Endodermal cell (in vitro differentiated cells): ENCODE measurements around the gene GABRB1. TPM values are rescaled to one million over a fixed set of nuclear protein-coding genes. Genes with fewer than 3 reads are reported as not detected.
A peak's percentile ranks its signal among the peaks of the same experiment; 100 is the strongest.

Source experiments
- DNase-seq: peaks from one replicate; pipeline ENCODE4 v3.0.0-alpha.2; 2017
- H3K27ac ChIP-seq: 2 replicates; pipeline ENCODE4 v1.5.1; 2013; ENCODE audit warnings: mild to moderate bottlenecking, low read depth, low read length, moderate library complexity
- H3K27me3 ChIP-seq: 2 replicates; pipeline ENCODE4 v1.6.1; 2013; ENCODE audit warnings: mild to moderate bottlenecking, low read length, moderate library complexity; ENCODE audit not compliant: insufficient read depth, control insufficient read depth, poor library complexity, severe bottlenecking
- H3K36me3 ChIP-seq: 2 replicates; pipeline ENCODE4 v1.7.0; 2013; ENCODE audit warnings: mild to moderate bottlenecking, low read length, moderate library complexity; ENCODE audit not compliant: control insufficient read depth, insufficient read depth
- H3K4me1 ChIP-seq: one replicate; pipeline ENCODE4 v1.7.0; 2013; ENCODE audit warnings: low read length; ENCODE audit not compliant: control insufficient read depth, insufficient read depth
- H3K4me3 ChIP-seq: 2 replicates; pipeline ENCODE4 v1.5.1; 2013; ENCODE audit warnings: mild to moderate bottlenecking, low read length, moderate library complexity
- H3K9ac ChIP-seq: 2 replicates; pipeline ENCODE4 v1.6.1; 2013; ENCODE audit warnings: mild to moderate bottlenecking, low read length, moderate library complexity; ENCODE audit not compliant: poor library complexity, severe bottlenecking; ENCODE audit errors: extremely low read depth
- H3K9me3 ChIP-seq: 2 replicates; pipeline ENCODE4 v1.6.1; 2013; ENCODE audit warnings: mild to moderate bottlenecking, low read length, moderate library complexity; ENCODE audit not compliant: control insufficient read depth
- H3K27ac Mint-ChIP-seq: 2 replicates; pipeline ENCODE4 v1.8.0; 2020; ENCODE audit warnings: mixed read lengths
- H3K27me3 Mint-ChIP-seq: 2 replicates; pipeline ENCODE4 v1.8.0; 2021; ENCODE audit warnings: mild to moderate bottlenecking, mixed read lengths; ENCODE audit not compliant: insufficient read depth
- H3K36me3 Mint-ChIP-seq: 2 replicates; pipeline ENCODE4 v1.8.0; 2020; ENCODE audit warnings: low read depth, mixed read lengths
- H3K4me1 Mint-ChIP-seq: 2 replicates; pipeline ENCODE4 v1.8.0; 2020; ENCODE audit warnings: mixed read lengths
- H3K4me3 Mint-ChIP-seq: 2 replicates; pipeline ENCODE4 v1.8.0; 2020; ENCODE audit warnings: mild to moderate bottlenecking, moderate library complexity, mixed read lengths
- H3K9me3 Mint-ChIP-seq: 2 replicates; pipeline ENCODE4 v1.8.0; 2020; ENCODE audit warnings: mild to moderate bottlenecking, mixed read lengths
- WGBS, 2 experiments: methylation state at CpG; one replicate each; pipeline versions ENCODE4 v1.1.5 to v1.1.7; 2013; ENCODE audit warnings: missing lambda C conversion rate in 2 of 2, mixed read lengths in 1 of 2; ENCODE audit not compliant: insufficient coverage in 1 of 2, insufficient read length in 1 of 2; 5-methylcytosine and 5-hydroxymethylcytosine counted together
- total RNA-seq, 2 donors: library from RNA; stranded (reverse); fragmentation: NEBNext Ultra II Directional in 1 of 2; extraction: Animal tissue kit (Norgen Biotek cat#: 25700) in 1 of 2; gene quantifications; 2 replicates in 1 of 2; 3 replicates in 1 of 2; pipeline ENCODE4 v1.2.1, GENCODE V29; 2021
- TF ChIP-seq, protein P1 (sequence below): fragments of 200-600 bp; sonication (generic); conservative IDR thresholded peaks from 2 replicates; pipeline ENCODE4 v1.5.0; 2021; ENCODE audit warnings: antibody characterized with exemption, mild to moderate bottlenecking

Gene GABRB1
- total RNA-seq, 2 donors from 2014 or later: not detected

DNA sequence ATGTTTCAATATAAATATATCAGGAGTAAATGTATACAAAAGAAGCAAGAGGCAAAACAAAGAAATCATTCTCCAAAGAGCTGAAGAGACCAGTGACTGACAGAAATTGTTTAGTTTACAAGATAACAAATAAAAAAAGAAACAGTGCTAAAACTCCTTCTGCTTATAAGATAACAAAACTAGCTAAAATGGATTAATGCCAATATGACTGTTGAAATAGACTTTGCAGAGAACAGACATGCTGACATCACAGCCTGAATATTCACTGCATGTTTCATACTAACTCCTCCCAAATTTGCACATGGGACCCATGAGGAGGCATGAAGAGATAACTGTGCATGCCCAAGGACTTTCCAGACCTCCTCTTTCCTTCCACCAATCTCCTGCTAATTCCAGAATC lies 31.8 kb upstream of the GABRB1 start:
- Histone ChIP-seq H3K4me1 (no peaks in the 10 kb centered on the region), H3K9ac (no peak overlapping the region), H3K36me3 (no peaks in the 10 kb centered on the region), H3K27me3 (peaks cover 34% of the 10 kb centered on the region), H3K9me3 (no peaks in the 10 kb centered on the region), H3K27ac (no peak overlapping the region), H3K4me3 (no peak overlapping the region)
- DNase-seq: no peak
- Mint-ChIP-seq H3K27ac (no peak overlapping the region), H3K4me1 (peaks cover 2% of the 10 kb centered on the region), H3K27me3 (peaks cover 29% of the 10 kb centered on the region), H3K9me3 (no peaks in the 10 kb centered on the region), H3K4me3 (no peak overlapping the region), H3K36me3 (no peaks in the 10 kb centered on the region)
- TF ChIP-seq, protein P1, sequence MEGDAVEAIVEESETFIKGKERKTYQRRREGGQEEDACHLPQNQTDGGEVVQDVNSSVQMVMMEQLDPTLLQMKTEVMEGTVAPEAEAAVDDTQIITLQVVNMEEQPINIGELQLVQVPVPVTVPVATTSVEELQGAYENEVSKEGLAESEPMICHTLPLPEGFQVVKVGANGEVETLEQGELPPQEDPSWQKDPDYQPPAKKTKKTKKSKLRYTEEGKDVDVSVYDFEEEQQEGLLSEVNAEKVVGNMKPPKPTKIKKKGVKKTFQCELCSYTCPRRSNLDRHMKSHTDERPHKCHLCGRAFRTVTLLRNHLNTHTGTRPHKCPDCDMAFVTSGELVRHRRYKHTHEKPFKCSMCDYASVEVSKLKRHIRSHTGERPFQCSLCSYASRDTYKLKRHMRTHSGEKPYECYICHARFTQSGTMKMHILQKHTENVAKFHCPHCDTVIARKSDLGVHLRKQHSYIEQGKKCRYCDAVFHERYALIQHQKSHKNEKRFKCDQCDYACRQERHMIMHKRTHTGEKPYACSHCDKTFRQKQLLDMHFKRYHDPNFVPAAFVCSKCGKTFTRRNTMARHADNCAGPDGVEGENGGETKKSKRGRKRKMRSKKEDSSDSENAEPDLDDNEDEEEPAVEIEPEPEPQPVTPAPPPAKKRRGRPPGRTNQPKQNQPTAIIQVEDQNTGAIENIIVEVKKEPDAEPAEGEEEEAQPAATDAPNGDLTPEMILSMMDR: no peak

DNA sequence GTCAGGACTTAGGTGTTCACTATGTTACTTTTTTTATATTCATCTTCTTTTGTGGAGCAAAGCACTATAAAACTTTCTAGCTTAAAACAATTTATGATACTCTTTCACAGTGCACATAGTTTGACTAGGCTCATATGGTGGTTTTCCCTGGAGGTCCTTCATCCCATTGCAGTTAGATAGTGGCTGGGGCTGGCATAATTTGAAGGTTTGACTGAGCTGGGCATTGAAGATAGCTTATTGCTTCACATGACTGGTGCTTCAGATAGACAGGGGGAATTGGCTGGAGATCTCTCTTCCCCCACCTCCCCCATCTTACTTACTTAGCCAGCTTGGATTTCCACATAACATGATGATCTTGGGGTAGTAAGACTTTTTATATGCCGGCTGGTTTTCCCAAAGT lies 31.0 kb upstream of the GABRB1 start:
- TF ChIP-seq, protein P1: no peak
- Histone ChIP-seq H3K4me3 (no peak overlapping the region), H3K36me3 (no peaks in the 10 kb centered on the region), H3K9me3 (no peaks in the 10 kb centered on the region), H3K27ac (no peak overlapping the region), H3K4me1 (no peaks in the 10 kb centered on the region), H3K9ac (no peak overlapping the region), H3K27me3 (peaks cover 25% of the 10 kb centered on the region)
- H3K27ac Mint-ChIP-seq: no peak overlapping the region
- no peaks in the 10 kb centered on the region for H3K9me3 Mint-ChIP-seq
- no peak overlapping the region for H3K4me3 Mint-ChIP-seq
- H3K27me3 Mint-ChIP-seq: peaks cover 21% of the 10 kb centered on the region
- 80 to 100% methylated on average over 1 of the region's 1 CpG for WGBS, 2 experiments
- H3K36me3 Mint-ChIP-seq: no peaks in the 10 kb centered on the region
- no peak for DNase-seq
- peaks cover 2% of the 10 kb centered on the region for H3K4me1 Mint-ChIP-seq

DNA sequence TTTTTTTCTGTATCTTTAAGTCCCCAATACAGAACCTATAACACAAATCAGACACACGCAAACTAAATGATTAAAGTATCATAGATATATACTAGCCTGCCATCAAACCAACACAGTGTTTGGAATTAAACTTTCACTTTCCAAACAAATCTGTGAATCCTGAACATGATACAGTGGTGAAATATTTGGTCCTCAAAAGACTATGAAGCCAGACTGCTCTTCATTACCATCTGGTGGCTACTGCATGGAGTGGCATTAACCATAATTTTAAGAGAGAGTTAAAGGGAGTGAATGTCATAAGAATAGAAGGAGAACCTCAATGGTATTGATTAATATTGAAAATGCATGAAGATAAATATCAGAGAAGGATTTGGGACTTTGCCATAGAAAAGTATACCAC lies 28.8 kb upstream of the GABRB1 start:
- TF ChIP-seq, protein P1: peak; percentile 63
- Mint-ChIP-seq H3K36me3 (no peaks in the 10 kb centered on the region), H3K27me3 (peaks cover 3% of the 10 kb centered on the region), H3K4me1 (peaks cover 2% of the 10 kb centered on the region), H3K27ac (no peak overlapping the region), H3K4me3 (no peak overlapping the region), H3K9me3 (no peaks in the 10 kb centered on the region)
- 89% methylated on average over 1 of the region's 1 CpG; no CpG with 5 or more reads in 1 of the 2 experiments for WGBS, 2 experiments
- Histone ChIP-seq H3K9me3 (no peaks in the 10 kb centered on the region), H3K27me3 (peaks cover 4% of the 10 kb centered on the region), H3K9ac (no peak overlapping the region), H3K4me1 (no peaks in the 10 kb centered on the region), H3K36me3 (no peaks in the 10 kb centered on the region), H3K27ac (no peak overlapping the region), H3K4me3 (no peak overlapping the region)
- no peak for DNase-seq
